ENCODE results near the gene SMARCD2. TPM values are rescaled to one million over a fixed set of nuclear protein-coding genes. Genes with fewer than 3 reads are reported as not detected.
A peak's percentile ranks its signal among the peaks of the same experiment; 100 is the strongest.
"Not testable (repeated sequence)": the region's sequence is repeated elsewhere in the genome, so short reads cannot be mapped to it uniquely, and the experiment has no call there.

Gene SMARCD2
- polyA plus RNA-seq, 1 donor from 2014 or later: 33.2 TPM

- H3K27ac ChIP-seq (ENCODE audit: low read length): no peak overlapping the region
Measured at GRCh38 chr17:63843910-63844677, 1.6 kb upstream of the SMARCD2 start.

GRCh38 chr17:63843387-63843888 is 953 bp upstream of the SMARCD2 start:
- not testable (repeated sequence) for H3K9me2 ChIP-seq (ENCODE audit: insufficient read depth, low read length); H3K4me2 ChIP-seq (ENCODE audit: low read length); H3K27me3 ChIP-seq (ENCODE audit: insufficient read depth, low read depth, low read length); H3F3A ChIP-seq (ENCODE audit: insufficient read depth, low read length, poor library complexity, severe bottlenecking); H3K27ac ChIP-seq (ENCODE audit: low read length); H4K20me1 ChIP-seq (ENCODE audit: insufficient read depth); H3K36me3 ChIP-seq (ENCODE audit: insufficient read depth, low read length); H3K9me3 ChIP-seq (ENCODE audit: low read length)
- peaks cover 15% of the 10 kb centered on the region for H3K79me2 ChIP-seq (replicated peaks; ENCODE audit: insufficient read depth, low read length)
- H2AFZ ChIP-seq (ENCODE audit: low read depth, low read length): peak overlapping the region; percentile 44
- H3K4me3 ChIP-seq (ENCODE audit: low read length): peak overlapping the region; percentile 92
- peak overlapping the region; percentile 74 for H3K9ac ChIP-seq (ENCODE audit: low read length)

More at GRCh38 chr17:63843910-63844677, 1.6 kb upstream of the SMARCD2 start:
- TF ChIP-seq TAF1 (IDR thresholded peaks at IDR 0.05; ENCODE audit: low read depth): no peak
- no peak for TF ChIP-seq POLR2AphosphoS5 (IDR thresholded peaks at IDR 0.05)
- no peak for TF ChIP-seq EP300 (conservative IDR thresholded peaks at IDR 0.05; ENCODE audit: poor library complexity, severe bottlenecking)
- TF ChIP-seq RAD21 (conservative IDR thresholded peaks at IDR 0.05): no peak
- no peak for TF ChIP-seq REST (IDR thresholded peaks at IDR 0.05; ENCODE audit: borderline replicate concordance)
- TF ChIP-seq CTCF (IDR thresholded peaks at IDR 0.05; ENCODE audit: poor library complexity, severe bottlenecking): no peak
- TF ChIP-seq MXI1 (conservative IDR thresholded peaks at IDR 0.05; ENCODE audit: poor library complexity, severe bottlenecking): no peak
- TF ChIP-seq SMC3 (conservative IDR thresholded peaks at IDR 0.05; ENCODE audit: poor library complexity): no peak
- TF ChIP-seq EZH2 (IDR thresholded peaks at IDR 0.05; ENCODE audit: borderline replicate concordance, insufficient read depth, low read length, poor library complexity, severe bottlenecking): no peak
- Histone ChIP-seq H3F3A (ENCODE audit: insufficient read depth, low read length, poor library complexity, severe bottlenecking) (no peaks in the 10 kb centered on the region), H3K79me2 (replicated peaks; ENCODE audit: insufficient read depth, low read length) (peaks cover 15% of the 10 kb centered on the region), H2AFZ (ENCODE audit: low read depth, low read length) (no peak overlapping the region), H3K36me3 (ENCODE audit: insufficient read depth, low read length) (no peaks in the 10 kb centered on the region), H4K20me1 (ENCODE audit: insufficient read depth) (no peaks in the 10 kb centered on the region), H3K9ac (ENCODE audit: low read length) (no peak overlapping the region), H3K9me3 (ENCODE audit: low read length) (no peaks in the 10 kb centered on the region), H3K4me2 (ENCODE audit: low read length) (no peak overlapping the region), H3K27me3 (ENCODE audit: insufficient read depth, low read depth, low read length) (no peaks in the 10 kb centered on the region), H3K4me3 (ENCODE audit: low read length) (no peak overlapping the region), H3K9me2 (ENCODE audit: insufficient read depth, low read length) (no peaks in the 10 kb centered on the region)

Data from neural cell (in vitro differentiated cells).